Astrocyte of the cerebellum (primary cell): ENCODE results near the gene COL11A1.
"Not testable (repeated sequence)": the region's sequence is repeated elsewhere in the genome, so short reads cannot be mapped to it uniquely, and the experiment has no call there.

ENCODE experiments used
- DNase-seq: peaks from one replicate; pipeline ENCODE4 v3.0.0-alpha.2; 2011; ENCODE audit warnings: low read depth
- H3K4me3 ChIP-seq: 2 replicates; pipeline ENCODE4 v1.5.1; 2011; ENCODE audit warnings: mild to moderate bottlenecking, low read depth, low read length, moderate library complexity
- CTCF ChIP-seq: IDR thresholded peaks from 2 replicates; pipeline ENCODE4 v1.5.1; 2012; ENCODE audit warnings: low read length, low read depth, moderate library complexity, mild to moderate bottlenecking; ENCODE audit errors: missing control alignments
- in situ Hi-C: cut with HindIII; loops from 2 replicates; pipeline ENCODE4 v1.10.0; 2017; ENCODE audit warnings: low sequenced_read_pairs

Gene COL11A1

GRCh38 chr1:102942324-102942723 is 166.0 kb downstream of the COL11A1 start:
- no peak overlapping the region for H3K4me3 ChIP-seq
- in situ Hi-C loops, result no loop called here
- no peak for DNase-seq
- TF ChIP-seq CTCF, result no peak

- H3K4me3 ChIP-seq, result no peak overlapping the region
- in situ Hi-C loops, result no loop called here
- no peak for TF ChIP-seq CTCF
- no peak for DNase-seq
Observed at GRCh38 chr1:102941366-102941947, 166.9 kb downstream of the COL11A1 start.

- no peak for DNase-seq
- in situ Hi-C loops, result no loop called here
- no peak for TF ChIP-seq CTCF
- H3K4me3 ChIP-seq, result no peak overlapping the region
Observed at GRCh38 chr1:102937401-102937800, 170.9 kb downstream of the COL11A1 start.

GRCh38 chr1:102933362-102933761 is 175.0 kb downstream of the COL11A1 start:
- H3K4me3 ChIP-seq, DNase-seq, in situ Hi-C loops: not testable (repeated sequence)

- DNase-seq, result no peak
- no peak for TF ChIP-seq CTCF
- H3K4me3 ChIP-seq, result no peak overlapping the region
- in situ Hi-C loops, result no loop called here
Observed at GRCh38 chr1:102919659-102920058, 188.7 kb downstream of the COL11A1 start.

GRCh38 chr1:102901996-102902395 is 206.3 kb downstream of the COL11A1 start:
- no peak for DNase-seq
- no peak overlapping the region for H3K4me3 ChIP-seq
- in situ Hi-C loops, result no loop called here
- no peak for TF ChIP-seq CTCF

GRCh38 chr1:102899935-102900334 is 208.4 kb downstream of the COL11A1 start:
- DNase-seq, result no peak

More at GRCh38 chr1:102899935-102900334, 208.4 kb downstream of the COL11A1 start:
- no peak for TF ChIP-seq CTCF
- H3K4me3 ChIP-seq, result no peak overlapping the region
- in situ Hi-C loops, result no loop called here
